AG10803 (cell line): ENCODE measurements around the gene PPRC1.

Experiments used
- DNase-seq: peaks from one replicate; pipeline ENCODE4 v3.0.0; 2010; ENCODE audit warnings: low read depth
- H3K4me3 ChIP-seq: 2 replicates; pipeline ENCODE4 v1.5.1; 2011; ENCODE audit warnings: mild to moderate bottlenecking, low read length, control low read depth
- TF ChIP-seq, protein P1 (sequence below): conservative IDR thresholded peaks from 2 replicates; pipeline ENCODE4 v1.5.1; 2011; ENCODE audit warnings: mild to moderate bottlenecking, low read length, control low read depth, inconsistent platforms

Gene PPRC1

GRCh38 chr10:102140218-102140617 lies 7.4 kb downstream of the PPRC1 start:
- DNase-seq: no peak
- H3K4me3 ChIP-seq: no peak overlapping the region
- TF ChIP-seq, protein P1, sequence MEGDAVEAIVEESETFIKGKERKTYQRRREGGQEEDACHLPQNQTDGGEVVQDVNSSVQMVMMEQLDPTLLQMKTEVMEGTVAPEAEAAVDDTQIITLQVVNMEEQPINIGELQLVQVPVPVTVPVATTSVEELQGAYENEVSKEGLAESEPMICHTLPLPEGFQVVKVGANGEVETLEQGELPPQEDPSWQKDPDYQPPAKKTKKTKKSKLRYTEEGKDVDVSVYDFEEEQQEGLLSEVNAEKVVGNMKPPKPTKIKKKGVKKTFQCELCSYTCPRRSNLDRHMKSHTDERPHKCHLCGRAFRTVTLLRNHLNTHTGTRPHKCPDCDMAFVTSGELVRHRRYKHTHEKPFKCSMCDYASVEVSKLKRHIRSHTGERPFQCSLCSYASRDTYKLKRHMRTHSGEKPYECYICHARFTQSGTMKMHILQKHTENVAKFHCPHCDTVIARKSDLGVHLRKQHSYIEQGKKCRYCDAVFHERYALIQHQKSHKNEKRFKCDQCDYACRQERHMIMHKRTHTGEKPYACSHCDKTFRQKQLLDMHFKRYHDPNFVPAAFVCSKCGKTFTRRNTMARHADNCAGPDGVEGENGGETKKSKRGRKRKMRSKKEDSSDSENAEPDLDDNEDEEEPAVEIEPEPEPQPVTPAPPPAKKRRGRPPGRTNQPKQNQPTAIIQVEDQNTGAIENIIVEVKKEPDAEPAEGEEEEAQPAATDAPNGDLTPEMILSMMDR: no peak

GRCh38 chr10:102140913-102141540 lies 8.2 kb downstream of the PPRC1 start:
- TF ChIP-seq, protein P1: no peak

DNA sequence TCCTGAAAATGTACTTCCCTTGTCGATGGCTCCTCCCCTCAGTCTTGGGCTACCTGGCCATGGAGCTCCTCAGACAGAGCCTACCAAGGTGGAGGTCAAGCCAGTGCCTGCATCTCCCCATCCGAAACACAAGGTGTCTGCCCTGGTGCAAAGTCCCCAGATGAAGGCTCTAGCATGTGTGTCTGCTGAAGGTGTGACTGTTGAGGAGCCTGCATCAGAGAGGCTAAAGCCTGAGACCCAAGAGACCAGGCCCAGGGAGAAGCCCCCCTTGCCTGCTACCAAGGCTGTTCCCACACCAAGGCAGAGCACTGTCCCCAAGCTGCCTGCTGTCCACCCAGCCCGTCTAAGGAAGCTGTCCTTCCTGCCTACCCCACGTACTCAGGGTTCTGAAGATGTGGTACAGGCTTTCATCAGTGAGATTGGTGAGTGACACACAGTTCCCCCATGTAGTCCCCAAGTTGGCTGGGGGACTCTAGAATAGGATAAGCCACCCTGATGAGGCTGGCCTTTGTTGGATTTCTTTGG lies 8.8 kb downstream of the PPRC1 start:
- no peak for DNase-seq
- no peak overlapping the region for H3K4me3 ChIP-seq
- TF ChIP-seq, protein P1: no peak

More at GRCh38 chr10:102140913-102141540, 8.2 kb downstream of the PPRC1 start:
- no peak overlapping the region for H3K4me3 ChIP-seq
- no peak for DNase-seq

GRCh38 chr10:102146971-102147428 lies 14.2 kb downstream of the PPRC1 start:
- TF ChIP-seq, protein P1: no peak
- H3K4me3 ChIP-seq: no peak overlapping the region
- no peak for DNase-seq

DNA sequence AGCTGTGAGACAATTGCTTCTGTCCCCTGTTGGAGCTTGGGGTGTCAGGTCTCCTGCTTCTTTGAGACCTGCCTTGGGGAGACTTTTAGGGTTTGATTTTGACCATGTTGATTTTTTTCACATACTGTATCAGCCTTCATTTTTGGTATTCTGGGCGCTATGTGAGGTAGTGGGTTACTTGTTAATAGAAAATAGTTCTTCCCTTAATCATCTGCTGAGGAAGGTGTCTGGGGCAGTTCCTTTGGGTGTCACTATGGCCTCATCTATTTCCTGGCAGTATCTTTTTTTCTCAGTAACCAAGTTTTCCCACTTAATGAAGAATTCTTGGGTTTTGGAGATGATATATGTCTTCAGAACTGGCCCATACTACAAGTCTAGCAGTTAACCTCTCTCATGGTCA lies 14.7 kb downstream of the PPRC1 start:
- DNase-seq: no peak
- TF ChIP-seq, protein P1: no peak

DNA sequence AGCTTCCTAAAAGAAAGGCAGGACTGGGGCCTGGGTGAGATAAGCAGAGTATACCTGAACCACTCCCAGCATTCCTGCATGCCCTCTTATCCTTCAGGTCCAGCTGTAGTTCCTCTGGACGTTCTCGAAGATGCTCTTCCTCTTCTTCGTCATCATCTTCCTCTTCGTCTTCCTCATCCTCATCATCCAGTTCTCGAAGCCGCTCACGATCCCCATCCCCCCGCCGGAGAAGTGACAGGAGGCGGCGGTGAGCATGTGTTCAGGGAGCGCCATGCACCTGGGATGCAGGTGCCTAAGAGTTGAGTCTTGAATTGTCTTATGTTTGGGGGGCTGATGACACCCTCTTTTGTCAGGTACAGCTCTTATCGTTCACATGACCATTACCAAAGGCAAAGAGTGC lies 15.4 kb downstream of the PPRC1 start:
- DNase-seq: no peak
- TF ChIP-seq, protein P1: no peak
- H3K4me3 ChIP-seq: no peak overlapping the region

More for the DNA sequence above, 14.7 kb downstream of the PPRC1 start:
- H3K4me3 ChIP-seq: no peak overlapping the region

DNA sequence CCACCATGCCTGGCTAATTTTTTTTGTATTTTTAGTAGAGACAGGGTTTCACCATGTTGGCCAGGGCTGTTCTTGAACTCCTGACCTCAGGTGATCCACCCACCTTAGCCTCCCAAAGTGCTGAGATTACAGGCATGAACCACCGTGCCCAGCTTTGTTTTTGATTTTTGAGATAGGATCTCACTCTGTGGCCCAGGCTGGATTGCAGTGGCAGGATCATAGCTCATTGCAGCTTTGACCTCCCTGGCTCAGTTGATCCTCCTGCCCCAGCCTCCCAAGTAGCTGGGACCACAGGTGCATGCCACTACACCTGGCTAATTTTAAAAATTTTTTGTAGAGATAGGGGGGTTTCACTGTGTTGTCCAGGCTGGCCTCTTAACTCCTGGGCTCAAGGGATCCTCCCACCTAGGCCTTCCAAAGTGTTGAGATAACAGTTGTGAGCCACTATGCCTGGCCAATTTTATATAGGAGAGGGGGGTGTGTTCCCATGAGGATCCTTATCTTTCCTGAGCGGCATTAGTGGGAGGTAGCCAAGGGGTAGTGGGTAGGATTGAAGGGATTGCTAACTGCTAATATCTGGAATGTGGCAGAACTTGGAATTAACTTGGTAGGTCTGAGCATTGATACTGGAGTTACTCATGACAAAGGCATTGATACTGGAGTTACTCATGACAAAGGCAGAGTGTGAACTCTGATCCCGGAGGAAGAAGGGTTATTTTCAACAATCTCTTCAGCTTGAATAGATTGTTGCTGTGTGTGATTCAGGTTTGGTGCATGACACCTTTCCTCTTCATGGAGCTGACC lies 18.3 kb downstream of the PPRC1 start:
- TF ChIP-seq, protein P1: no peak
- DNase-seq: peak; percentile 51
- H3K4me3 ChIP-seq: peak overlapping the region; percentile 96
